SH-SY5Y (cell line): ENCODE data around the gene XKR3.

Source experiments
- GATA2 ChIP-seq: IDR thresholded peaks from 2 replicates; pipeline ENCODE4 v1.6.1; 2011; ENCODE audit warnings: mild to moderate bottlenecking, low read depth, low read length
- GATA3 ChIP-seq: IDR thresholded peaks from 2 replicates; pipeline ENCODE4 v1.6.1; 2011; ENCODE audit warnings: low read depth, mild to moderate bottlenecking, low read length, moderate library complexity

The XKR3 gene

GRCh38 chr22:16781074-16781763, 44.0 kb downstream of the XKR3 start:
- no peak for TF ChIP-seq GATA2

DNA sequence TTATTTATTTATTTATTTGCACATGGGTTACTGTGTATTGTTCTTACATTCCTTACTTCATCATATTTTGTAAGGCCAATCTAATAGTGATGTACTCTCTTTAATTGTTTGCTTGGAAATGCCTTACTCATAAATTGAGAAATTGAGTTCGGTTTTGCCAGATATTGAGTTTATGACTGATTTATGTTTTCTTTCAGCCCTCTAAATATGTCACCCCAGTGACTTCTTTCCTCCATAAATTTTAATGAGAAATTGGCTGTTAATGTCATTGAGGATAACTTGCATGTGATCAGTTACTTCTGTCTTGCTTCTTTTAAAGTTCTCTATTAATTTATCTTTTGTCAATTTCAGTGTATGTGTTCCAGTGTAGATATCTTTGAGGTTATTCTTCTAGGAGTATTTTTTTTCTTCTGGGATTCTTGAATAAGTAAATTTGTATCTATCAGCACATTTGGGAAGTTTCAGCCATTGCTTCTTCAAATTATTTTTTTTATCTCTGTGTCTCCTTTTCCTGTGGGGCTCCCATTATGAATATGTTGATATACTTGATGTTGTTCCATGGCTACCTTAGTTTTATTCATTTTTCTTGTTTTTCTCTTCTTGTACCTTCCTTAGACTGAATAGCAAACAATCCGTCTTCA, 47.8 kb downstream of the XKR3 start:
- no peak for TF ChIP-seq GATA3
- TF ChIP-seq GATA2: no peak

GRCh38 chr22:16776080-16776479, 49.1 kb downstream of the XKR3 start:
- TF ChIP-seq GATA3: no peak
- TF ChIP-seq GATA2: no peak

- TF ChIP-seq GATA2 (no peak), GATA3 (no peak)
Measured at GRCh38 chr22:16774911-16775500, 50.2 kb downstream of the XKR3 start.
